ENCODE data around the gene MERTK.
"Not testable (repeated sequence)": the region's sequence is repeated elsewhere in the genome, so short reads cannot be mapped to it uniquely, and the experiment has no call there.

Gene MERTK

DNA sequence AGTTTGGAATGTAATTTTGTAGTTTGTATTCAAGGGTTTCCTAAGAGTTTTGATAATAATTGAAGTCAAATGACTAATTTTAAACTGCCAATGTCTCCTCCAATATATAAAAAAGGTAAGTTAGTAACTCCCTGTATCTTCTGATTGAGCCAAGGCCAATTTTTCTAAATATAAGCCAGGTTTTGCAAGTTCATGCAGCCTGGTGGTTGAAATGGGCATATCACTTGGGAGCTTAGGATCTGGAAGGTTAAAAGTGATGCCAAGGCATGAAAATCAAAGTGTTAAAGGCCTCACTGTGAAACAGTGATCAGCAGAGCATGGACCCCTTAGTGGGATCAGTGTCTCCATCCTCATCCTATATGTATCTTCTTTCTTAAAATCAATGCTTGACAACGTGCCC, 60.5 kb downstream of the MERTK start:
- Histone ChIP-seq H3K4me1 (ENCODE audit: control insufficient read depth, insufficient read depth, low read length, poor library complexity, severe bottlenecking) (no peaks in the 10 kb centered on the region), H3K4me3 (ENCODE audit: insufficient read depth, low read depth, low read length, poor library complexity, severe bottlenecking) (no peak overlapping the region), H3K27ac (ENCODE audit: insufficient read depth, low read length, poor library complexity, severe bottlenecking) (no peak overlapping the region), H3K36me3 (ENCODE audit: control insufficient read depth, insufficient read depth, low read length) (no peaks in the 10 kb centered on the region), H3K27me3 (replicated peaks; ENCODE audit: control insufficient read depth, insufficient read depth, low read length, poor library complexity, severe bottlenecking) (no peaks in the 10 kb centered on the region), H3K9me3 (ENCODE audit: control insufficient read depth, low read length) (no peaks in the 10 kb centered on the region)
- DNase-seq: no peak

DNA sequence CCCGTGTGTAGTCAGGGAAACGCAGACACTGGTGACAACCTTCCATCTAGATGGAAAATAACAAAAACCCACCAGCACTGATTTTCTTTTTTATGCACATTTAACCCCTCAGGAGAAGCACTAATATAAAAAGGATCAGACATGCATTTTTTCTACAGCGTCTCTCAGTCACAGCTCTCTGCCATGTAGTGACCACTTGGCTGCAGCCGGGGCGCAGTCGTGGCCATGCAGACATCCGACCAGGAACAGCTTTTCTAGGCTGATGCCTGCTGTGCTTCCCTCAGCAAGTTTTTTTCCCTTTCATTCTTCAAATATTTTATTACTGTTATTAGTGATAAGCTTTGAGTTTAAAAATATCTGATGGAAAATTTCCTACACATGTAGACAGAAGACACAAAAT, 63.3 kb downstream of the MERTK start:
- DNase-seq: no peak
- no peaks in the 10 kb centered on the region for H3K27me3 ChIP-seq (replicated peaks; ENCODE audit: control insufficient read depth, insufficient read depth, low read length, poor library complexity, severe bottlenecking)

DNA sequence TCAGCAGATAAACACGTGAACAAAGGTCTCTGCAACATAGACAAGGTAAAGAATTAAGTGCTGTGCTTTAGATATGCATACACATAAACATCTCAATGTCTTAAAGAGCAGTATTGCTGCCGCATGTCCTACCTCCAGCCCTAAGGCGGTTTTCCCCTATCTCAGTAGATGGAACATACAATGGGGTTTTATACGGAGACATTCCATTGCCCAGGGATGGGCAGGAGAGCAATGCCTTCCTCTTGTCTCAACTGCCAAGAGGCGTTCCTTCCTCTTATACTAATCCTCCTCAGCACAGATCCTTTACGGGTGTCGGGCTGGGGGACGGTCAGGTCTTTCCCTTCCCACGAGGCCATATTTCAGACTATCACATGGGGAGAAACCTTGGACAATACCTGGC, 64.7 kb downstream of the MERTK start:
- H3K4me1 ChIP-seq (ENCODE audit: control insufficient read depth, insufficient read depth, low read length, poor library complexity, severe bottlenecking); DNase-seq; H3K36me3 ChIP-seq (ENCODE audit: control insufficient read depth, insufficient read depth, low read length); H3K9me3 ChIP-seq (ENCODE audit: control insufficient read depth, low read length); H3K27ac ChIP-seq (ENCODE audit: insufficient read depth, low read length, poor library complexity, severe bottlenecking); H3K27me3 ChIP-seq (replicated peaks; ENCODE audit: control insufficient read depth, insufficient read depth, low read length, poor library complexity, severe bottlenecking); H3K4me3 ChIP-seq (ENCODE audit: insufficient read depth, low read depth, low read length, poor library complexity, severe bottlenecking): not testable (repeated sequence)

More for the DNA sequence above, 63.3 kb downstream of the MERTK start:
- Histone ChIP-seq H3K4me1 (ENCODE audit: control insufficient read depth, insufficient read depth, low read length, poor library complexity, severe bottlenecking) (no peaks in the 10 kb centered on the region), H3K27ac (ENCODE audit: insufficient read depth, low read length, poor library complexity, severe bottlenecking) (no peak overlapping the region), H3K9me3 (ENCODE audit: control insufficient read depth, low read length) (no peaks in the 10 kb centered on the region), H3K4me3 (ENCODE audit: insufficient read depth, low read depth, low read length, poor library complexity, severe bottlenecking) (no peak overlapping the region), H3K36me3 (ENCODE audit: control insufficient read depth, insufficient read depth, low read length) (no peaks in the 10 kb centered on the region)

DNA sequence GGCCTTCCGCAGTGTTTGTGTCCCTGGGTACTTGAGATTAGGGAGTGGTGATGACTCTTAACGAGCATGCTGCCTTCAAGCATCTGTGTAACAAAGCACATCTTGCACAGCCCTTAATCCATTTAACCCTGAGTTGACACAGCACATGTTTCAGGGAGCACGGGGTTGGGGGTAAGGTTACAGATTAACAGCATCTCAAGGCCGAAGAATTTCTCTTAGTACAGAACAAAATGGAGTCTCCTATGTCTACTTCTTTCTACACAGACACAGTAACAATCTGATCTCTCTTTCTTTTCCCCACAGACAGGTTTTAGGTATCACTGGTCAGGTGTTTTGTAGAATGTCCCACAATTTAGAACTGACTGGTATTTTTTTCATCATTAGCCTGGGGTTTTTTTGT, 65.1 kb downstream of the MERTK start:
- not testable (repeated sequence) for DNase-seq; H3K27me3 ChIP-seq (replicated peaks; ENCODE audit: control insufficient read depth, insufficient read depth, low read length, poor library complexity, severe bottlenecking); H3K4me3 ChIP-seq (ENCODE audit: insufficient read depth, low read depth, low read length, poor library complexity, severe bottlenecking); H3K9me3 ChIP-seq (ENCODE audit: control insufficient read depth, low read length); H3K4me1 ChIP-seq (ENCODE audit: control insufficient read depth, insufficient read depth, low read length, poor library complexity, severe bottlenecking); H3K36me3 ChIP-seq (ENCODE audit: control insufficient read depth, insufficient read depth, low read length); H3K27ac ChIP-seq (ENCODE audit: insufficient read depth, low read length, poor library complexity, severe bottlenecking)

GRCh38 chr2:111965062-111965461, 66.7 kb downstream of the MERTK start:
- DNase-seq: no peak
- H3K36me3 ChIP-seq (ENCODE audit: control insufficient read depth, insufficient read depth, low read length): no peaks in the 10 kb centered on the region

GRCh38 chr2:111966241-111966640, 67.8 kb downstream of the MERTK start:
- no peak for DNase-seq
- no peaks in the 10 kb centered on the region for H3K4me1 ChIP-seq (ENCODE audit: control insufficient read depth, insufficient read depth, low read length, poor library complexity, severe bottlenecking)
- H3K27ac ChIP-seq (ENCODE audit: insufficient read depth, low read length, poor library complexity, severe bottlenecking): no peak overlapping the region
- no peaks in the 10 kb centered on the region for H3K36me3 ChIP-seq (ENCODE audit: control insufficient read depth, insufficient read depth, low read length)
- H3K4me3 ChIP-seq (ENCODE audit: insufficient read depth, low read depth, low read length, poor library complexity, severe bottlenecking): no peak overlapping the region
- H3K9me3 ChIP-seq (ENCODE audit: control insufficient read depth, low read length): no peaks in the 10 kb centered on the region
- no peaks in the 10 kb centered on the region for H3K27me3 ChIP-seq (replicated peaks; ENCODE audit: control insufficient read depth, insufficient read depth, low read length, poor library complexity, severe bottlenecking)

More at GRCh38 chr2:111965062-111965461, 66.7 kb downstream of the MERTK start:
- Histone ChIP-seq H3K9me3 (ENCODE audit: control insufficient read depth, low read length) (no peaks in the 10 kb centered on the region), H3K4me3 (ENCODE audit: insufficient read depth, low read depth, low read length, poor library complexity, severe bottlenecking) (no peak overlapping the region), H3K4me1 (ENCODE audit: control insufficient read depth, insufficient read depth, low read length, poor library complexity, severe bottlenecking) (no peaks in the 10 kb centered on the region), H3K27ac (ENCODE audit: insufficient read depth, low read length, poor library complexity, severe bottlenecking) (no peak overlapping the region), H3K27me3 (replicated peaks; ENCODE audit: control insufficient read depth, insufficient read depth, low read length, poor library complexity, severe bottlenecking) (no peaks in the 10 kb centered on the region)

DNA sequence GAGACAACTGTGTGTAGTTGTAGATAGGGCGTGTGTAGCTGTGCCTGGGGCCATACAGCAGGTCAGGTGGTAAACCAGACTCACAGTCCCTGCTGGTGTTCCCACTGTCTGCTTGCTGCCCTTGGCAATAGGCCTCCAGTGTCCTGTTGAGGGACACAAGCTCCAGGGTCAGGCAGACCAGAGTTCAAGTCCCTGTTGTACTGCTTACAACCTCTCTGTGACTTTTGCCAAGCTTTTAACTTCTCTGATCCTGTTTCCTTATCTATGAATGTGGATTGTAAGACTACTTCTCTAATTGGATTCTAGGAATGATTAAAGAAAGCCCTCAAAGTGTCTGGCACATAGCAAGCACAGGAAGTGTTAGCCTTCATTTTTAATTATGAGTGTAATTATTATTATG, 68.6 kb downstream of the MERTK start:
- DNase-seq: no peak
- no peaks in the 10 kb centered on the region for H3K9me3 ChIP-seq (ENCODE audit: control insufficient read depth, low read length)
- H3K27me3 ChIP-seq (replicated peaks; ENCODE audit: control insufficient read depth, insufficient read depth, low read length, poor library complexity, severe bottlenecking): no peaks in the 10 kb centered on the region
- H3K4me1 ChIP-seq (ENCODE audit: control insufficient read depth, insufficient read depth, low read length, poor library complexity, severe bottlenecking): no peaks in the 10 kb centered on the region
- no peaks in the 10 kb centered on the region for H3K36me3 ChIP-seq (ENCODE audit: control insufficient read depth, insufficient read depth, low read length)
- H3K27ac ChIP-seq (ENCODE audit: insufficient read depth, low read length, poor library complexity, severe bottlenecking): no peak overlapping the region
- no peak overlapping the region for H3K4me3 ChIP-seq (ENCODE audit: insufficient read depth, low read depth, low read length, poor library complexity, severe bottlenecking)

DNA sequence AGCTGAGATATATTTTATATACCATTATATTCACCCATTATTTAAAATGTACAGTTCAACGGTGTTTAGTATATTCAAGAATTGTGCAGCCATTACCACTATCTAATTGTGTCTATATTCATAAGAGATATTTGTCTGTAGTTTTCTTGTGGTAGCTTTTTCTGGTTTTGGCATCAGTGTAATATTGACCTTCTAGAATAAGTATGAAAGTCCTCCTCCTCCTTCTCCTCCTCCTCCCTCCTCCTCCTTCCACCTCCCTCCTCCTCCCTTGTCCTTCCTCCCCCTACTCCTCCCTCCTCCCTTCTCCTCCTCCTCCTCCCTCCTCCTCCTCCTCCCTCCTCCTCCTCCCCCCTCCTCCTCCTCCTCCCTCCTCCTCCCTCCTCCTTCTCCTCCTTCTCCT, 72.0 kb downstream of the MERTK start:
- no peak for DNase-seq
- no peaks in the 10 kb centered on the region for H3K36me3 ChIP-seq (ENCODE audit: control insufficient read depth, insufficient read depth, low read length)
- no peak overlapping the region for H3K4me3 ChIP-seq (ENCODE audit: insufficient read depth, low read depth, low read length, poor library complexity, severe bottlenecking)
- H3K27me3 ChIP-seq (replicated peaks; ENCODE audit: control insufficient read depth, insufficient read depth, low read length, poor library complexity, severe bottlenecking): peaks cover 7% of the 10 kb centered on the region
- no peaks in the 10 kb centered on the region for H3K4me1 ChIP-seq (ENCODE audit: control insufficient read depth, insufficient read depth, low read length, poor library complexity, severe bottlenecking)
- no peak overlapping the region for H3K27ac ChIP-seq (ENCODE audit: insufficient read depth, low read length, poor library complexity, severe bottlenecking)
- H3K9me3 ChIP-seq (ENCODE audit: control insufficient read depth, low read length): no peaks in the 10 kb centered on the region

- no peak for DNase-seq
- Histone ChIP-seq H3K27me3 (replicated peaks; ENCODE audit: control insufficient read depth, insufficient read depth, low read length, poor library complexity, severe bottlenecking) (peaks cover 7% of the 10 kb centered on the region), H3K9me3 (ENCODE audit: control insufficient read depth, low read length) (no peaks in the 10 kb centered on the region), H3K4me3 (ENCODE audit: insufficient read depth, low read depth, low read length, poor library complexity, severe bottlenecking) (no peak overlapping the region), H3K36me3 (ENCODE audit: control insufficient read depth, insufficient read depth, low read length) (no peaks in the 10 kb centered on the region), H3K4me1 (ENCODE audit: control insufficient read depth, insufficient read depth, low read length, poor library complexity, severe bottlenecking) (no peaks in the 10 kb centered on the region), H3K27ac (ENCODE audit: insufficient read depth, low read length, poor library complexity, severe bottlenecking) (no peak overlapping the region)
These were observed 74.7 kb downstream of the MERTK start for GRCh38 chr2:111972955-111973565.

- Histone ChIP-seq H3K27ac (ENCODE audit: insufficient read depth, low read length, poor library complexity, severe bottlenecking) (no peak overlapping the region), H3K36me3 (ENCODE audit: control insufficient read depth, insufficient read depth, low read length) (no peaks in the 10 kb centered on the region), H3K4me3 (ENCODE audit: insufficient read depth, low read depth, low read length, poor library complexity, severe bottlenecking) (no peak overlapping the region), H3K4me1 (ENCODE audit: control insufficient read depth, insufficient read depth, low read length, poor library complexity, severe bottlenecking) (no peaks in the 10 kb centered on the region), H3K9me3 (ENCODE audit: control insufficient read depth, low read length) (no peaks in the 10 kb centered on the region), H3K27me3 (replicated peaks; ENCODE audit: control insufficient read depth, insufficient read depth, low read length, poor library complexity, severe bottlenecking) (peaks cover 7% of the 10 kb centered on the region)
- no peak for DNase-seq
These were observed 75.3 kb downstream of the MERTK start for GRCh38 chr2:111973701-111974100.
